Suprapubic skin (tissue), 4 donors: ENCODE measurements around the gene TFEC. TPM values are rescaled to one million over a fixed set of nuclear protein-coding genes. Genes with fewer than 3 reads are reported as not detected.
"Not testable (repeated sequence)": the region's sequence is repeated elsewhere in the genome, so short reads cannot be mapped to it uniquely, and the experiment has no call there.

ENCODE experiments used
- DNase-seq, 2 donors: peaks; one replicate each; pipeline ENCODE4 v3.0.0-alpha.2; 2019; ENCODE audit warnings: low spot score in 2 of 2
- H3K27ac ChIP-seq: fragments of 200-600 bp; sonication (generic); one replicate; pipeline ENCODE4 v1.5.1; 2019
- H3K27me3 ChIP-seq: fragments of 200-600 bp; sonication (generic); one replicate; pipeline ENCODE4 v1.5.1; 2019
- H3K36me3 ChIP-seq: fragments of 200-600 bp; sonication (generic); one replicate; pipeline ENCODE4 v1.5.1; 2019
- H3K4me1 ChIP-seq: fragments of 200-600 bp; sonication (generic); one replicate; pipeline ENCODE4 v1.5.1; 2019
- H3K4me3 ChIP-seq: fragments of 200-600 bp; sonication (generic); one replicate; pipeline ENCODE4 v1.5.1; 2019; ENCODE audit warnings: mild to moderate bottlenecking
- H3K9me3 ChIP-seq: fragments of 200-600 bp; sonication (generic); one replicate; pipeline ENCODE4 v1.5.1; 2019
- CTCF ChIP-seq, 2 donors: fragments of 200-600 bp in 1 of 2; fragments of 450-650 bp in 1 of 2; sonication (generic) in 1 of 2; IDR thresholded peaks; one replicate each; pipeline ENCODE4 v1.5.1; 2016 to 2019; ENCODE audit warnings: antibody characterized with exemption in 2 of 2, mild to moderate bottlenecking in 1 of 2, moderate library complexity in 1 of 2
- EP300 ChIP-seq: sonication (generic); formaldehyde crosslinking; IDR thresholded peaks from one replicate; pipeline ENCODE4 v1.6.1; 2017; ENCODE audit warnings: antibody characterized with exemption
- POLR2A ChIP-seq, 2 donors: fragments of 450-650 bp; IDR thresholded peaks; one replicate each; pipeline ENCODE4 v1.6.1; 2017; ENCODE audit warnings: antibody characterized with exemption in 2 of 2, mild to moderate bottlenecking in 2 of 2, moderate library complexity in 2 of 2
- POLR2AphosphoS5 ChIP-seq, 3 donors: sonication (generic); formaldehyde crosslinking; IDR thresholded peaks; one replicate each; pipeline ENCODE4 v1.6.1; 2017; ENCODE audit warnings: antibody characterized with exemption in 3 of 3
- WGBS: methylation state at CpG from one replicate; pipeline ENCODE4 v1.1.5; 2018; 5-methylcytosine and 5-hydroxymethylcytosine counted together
- total RNA-seq, 4 donors: library from RNA; depleted of rRNA; stranded (reverse); fragments of >200 nt; gene quantifications; one replicate each; pipeline ENCODE4 v1.1.0, GENCODE V29; 2016

The TFEC gene
- total RNA-seq, 4 donors from 2014 or later, result 0.30 to 0.72 (median 0.36) TPM

- H3K36me3 ChIP-seq, result no peaks in the 10 kb centered on the region
- H3K4me3 ChIP-seq, result no peak overlapping the region
- H3K4me1 ChIP-seq, result no peaks in the 10 kb centered on the region
- no peak for DNase-seq
- TF ChIP-seq EP300 (no peak), POLR2AphosphoS5 (IDR thresholded peaks at IDR 0.05) (no peak), CTCF (IDR thresholded peaks at IDR 0.05) (no peak), POLR2A (IDR thresholded peaks at IDR 0.05) (no peak)
- peaks cover 2% of the 10 kb centered on the region for H3K9me3 ChIP-seq
- no peak overlapping the region for H3K27ac ChIP-seq
- H3K27me3 ChIP-seq, result no peaks in the 10 kb centered on the region
Measured at GRCh38 chr7:116018731-116019130, 11.8 kb downstream of the TFEC start.

- Histone ChIP-seq H3K4me3 (no peak overlapping the region), H3K9me3 (peaks cover 1% of the 10 kb centered on the region), H3K27me3 (no peaks in the 10 kb centered on the region), H3K4me1 (no peaks in the 10 kb centered on the region), H3K36me3 (no peaks in the 10 kb centered on the region), H3K27ac (no peak overlapping the region)
- DNase-seq, result no peak
- no peak for TF ChIP-seq EP300
- no peak for TF ChIP-seq POLR2AphosphoS5 (IDR thresholded peaks at IDR 0.05)
- no peak for TF ChIP-seq POLR2A (IDR thresholded peaks at IDR 0.05)
- TF ChIP-seq CTCF (IDR thresholded peaks at IDR 0.05), result no peak
Measured at GRCh38 chr7:116013675-116014074, 16.9 kb downstream of the TFEC start.

GRCh38 chr7:116011584-116011983, 19.0 kb downstream of the TFEC start:
- 0% methylated on average over 1 of the region's 1 CpG for WGBS
- no peaks in the 10 kb centered on the region for H3K36me3 ChIP-seq
- no peaks in the 10 kb centered on the region for H3K9me3 ChIP-seq
- H3K4me3 ChIP-seq, result no peak overlapping the region
- no peak for TF ChIP-seq EP300
- TF ChIP-seq POLR2AphosphoS5 (IDR thresholded peaks at IDR 0.05), result no peak
- TF ChIP-seq CTCF (IDR thresholded peaks at IDR 0.05), result no peak
- no peak for TF ChIP-seq POLR2A (IDR thresholded peaks at IDR 0.05)
- DNase-seq, result no peak
- no peaks in the 10 kb centered on the region for H3K4me1 ChIP-seq
- H3K27ac ChIP-seq, result no peak overlapping the region
- H3K27me3 ChIP-seq, result no peaks in the 10 kb centered on the region

- not testable (repeated sequence) for H3K4me1 ChIP-seq, H3K4me3 ChIP-seq, DNase-seq, H3K27me3 ChIP-seq, H3K27ac ChIP-seq, H3K9me3 ChIP-seq, H3K36me3 ChIP-seq
- WGBS, result 67% methylated on average over 2 of the region's 2 CpGs
Measured at GRCh38 chr7:116004762-116005161, 25.8 kb downstream of the TFEC start.

- no peak overlapping the region for H3K27ac ChIP-seq
- WGBS, result 76% methylated on average over 4 of the region's 4 CpGs
- no peak for TF ChIP-seq CTCF (IDR thresholded peaks at IDR 0.05)
- no peak for TF ChIP-seq POLR2A (IDR thresholded peaks at IDR 0.05)
- no peak for TF ChIP-seq POLR2AphosphoS5 (IDR thresholded peaks at IDR 0.05)
- TF ChIP-seq EP300, result no peak
- H3K36me3 ChIP-seq, result no peaks in the 10 kb centered on the region
- DNase-seq, result no peak
- no peaks in the 10 kb centered on the region for H3K27me3 ChIP-seq
- no peaks in the 10 kb centered on the region for H3K9me3 ChIP-seq
- H3K4me3 ChIP-seq, result no peak overlapping the region
- no peaks in the 10 kb centered on the region for H3K4me1 ChIP-seq
Measured at GRCh38 chr7:115997221-115997620, 33.3 kb downstream of the TFEC start.

GRCh38 chr7:115995701-115996100, 34.9 kb downstream of the TFEC start:
- H3K27me3 ChIP-seq, result no peaks in the 10 kb centered on the region
- no peak overlapping the region for H3K4me3 ChIP-seq
- no peak overlapping the region for H3K27ac ChIP-seq
- no peak for TF ChIP-seq POLR2AphosphoS5 (IDR thresholded peaks at IDR 0.05)
- no peak for TF ChIP-seq POLR2A (IDR thresholded peaks at IDR 0.05)
- TF ChIP-seq CTCF (IDR thresholded peaks at IDR 0.05), result no peak
- no peak for TF ChIP-seq EP300
- no peaks in the 10 kb centered on the region for H3K36me3 ChIP-seq
- DNase-seq, result no peak
- H3K4me1 ChIP-seq, result no peaks in the 10 kb centered on the region
- peaks cover 2% of the 10 kb centered on the region for H3K9me3 ChIP-seq
- 91% methylated on average over 6 of the region's 6 CpGs for WGBS
